Measurements from ENCODE around the gene ARMCX5. TPM values are rescaled to one million over a fixed set of nuclear protein-coding genes. Genes with fewer than 3 reads are reported as not detected.

The ARMCX5 gene
- total and polyA plus RNA-seq, 2 donors (not counting 3 experiments of a cell fraction or from before 2014, with no cell fraction given): 8.0 to 10.3 TPM

DNA sequence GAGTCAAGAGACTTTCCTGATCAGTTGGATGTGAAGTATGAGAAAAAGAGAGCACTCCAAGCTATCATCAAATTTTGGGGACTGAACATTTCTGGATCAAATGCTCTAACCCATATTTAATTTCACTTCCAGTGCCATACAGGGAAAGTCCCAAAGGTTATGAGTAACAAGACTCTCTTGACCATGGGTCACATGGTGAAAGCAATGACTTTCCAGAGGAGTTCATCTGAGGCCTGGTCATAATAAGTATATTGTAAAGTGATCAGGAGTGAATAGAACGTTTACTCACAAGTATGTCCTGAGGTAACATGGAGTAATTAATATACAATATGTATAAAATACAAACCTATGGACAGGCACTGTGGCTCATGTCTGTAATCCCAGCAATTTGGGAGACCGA, 40.7 kb upstream of the ARMCX5 start:
- no peaks in the 10 kb centered on the region for H4K20me1 ChIP-seq (replicated peaks; ENCODE audit: control insufficient read depth, extremely low read depth, insufficient read depth, low read length)
- H3K36me3 ChIP-seq (ENCODE audit: control insufficient read depth in 2 of 2, extremely low read depth in 1 of 2, insufficient read depth in 2 of 2, low read length in 2 of 2): no peaks in the 10 kb centered on the region
- no peak overlapping the region for H3K27ac ChIP-seq (ENCODE audit: insufficient read depth, low read depth, low read length)
- ChIA-PET POLR2A (no interaction called here), CTCF (no interaction called here)
- TF ChIP-seq FOS (IDR thresholded peaks at IDR 0.05; ENCODE audit: borderline replicate concordance, insufficient read depth, low read length) (no peak), POLR2AphosphoS5 (IDR thresholded peaks at IDR 0.05; ENCODE audit: insufficient read depth, low read depth, low read length) (no peak), CTCF (IDR thresholded peaks at IDR 0.05; ENCODE audit: extremely low read depth in 1 of 2, insufficient read depth in 1 of 2, low read depth in 1 of 2, low read length in 2 of 2) (no peak), POLR2A (IDR thresholded peaks at IDR 0.05; ENCODE audit: low read depth, low read length) (no peak), JUN (IDR thresholded peaks at IDR 0.05; ENCODE audit: borderline replicate concordance, insufficient read depth, insufficient read length, low read depth) (no peak), EZH2 (IDR thresholded peaks at IDR 0.05; ENCODE audit: borderline replicate concordance, low read depth, low read length, severe bottlenecking) (no peak), GATA2 (IDR thresholded peaks at IDR 0.05; ENCODE audit: insufficient read depth, insufficient read length, low read depth, low read length) (no peak), MYC (IDR thresholded peaks at IDR 0.05; ENCODE audit: low read depth, low read length) (no peak)
- TF ChIP-seq, protein P1, sequence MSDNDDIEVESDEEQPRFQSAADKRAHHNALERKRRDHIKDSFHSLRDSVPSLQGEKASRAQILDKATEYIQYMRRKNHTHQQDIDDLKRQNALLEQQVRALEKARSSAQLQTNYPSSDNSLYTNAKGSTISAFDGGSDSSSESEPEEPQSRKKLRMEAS (IDR thresholded peaks at IDR 0.05; ENCODE audit: insufficient read depth, insufficient read length): no peak
- no peaks in the 10 kb centered on the region for H3K9me3 ChIP-seq (replicated peaks; ENCODE audit: control insufficient read depth, insufficient read depth, low read length)
- peak; percentile 21 for FAIRE-seq
- no peaks in the 10 kb centered on the region for H3K79me2 ChIP-seq (ENCODE audit: control insufficient read depth, insufficient read depth, low read length)
- no peaks in the 10 kb centered on the region for H3K9me1 ChIP-seq (replicated peaks; ENCODE audit: control insufficient read depth, extremely low read depth, insufficient read depth, low read length)
- no peaks in the 10 kb centered on the region for H3K27me3 ChIP-seq (ENCODE audit: control insufficient read depth in 2 of 2, insufficient read depth in 2 of 2, low read length in 2 of 2)
- no peak overlapping the region for H3K4me2 ChIP-seq (ENCODE audit: insufficient read depth, low read length)
- intact Hi-C loops (cut with micrococcal nuclease) (no loop called here), dilution Hi-C loops (cut with MboI; ENCODE audit: extremely low pct_ligation_motif_present, low sequenced_read_pairs) (no loop called here)
- no peak overlapping the region for H2AFZ ChIP-seq (ENCODE audit: low read depth, low read length)
- H3K9ac ChIP-seq (replicated peaks; ENCODE audit: extremely low read depth, insufficient read depth, low read length): no peak overlapping the region
- BruUV-seq (replicated peaks): no TSS peak
- no peak for DNase-seq (ENCODE audit: low read depth, low spot score)
- H3K4me1 ChIP-seq (ENCODE audit: control insufficient read depth, extremely low read depth, insufficient read depth, low read length): no peaks in the 10 kb centered on the region
- H3K4me3 ChIP-seq (replicated peaks in 1 of 3; ENCODE audit: insufficient read depth in 1 of 3, low read depth in 1 of 3, low read length in 3 of 3): no peak overlapping the region
